Measurements from ENCODE around the gene RFLNA. TPM values are rescaled to one million over a fixed set of nuclear protein-coding genes. Genes with fewer than 3 reads are reported as not detected.

RFLNA gene
- total and polyA plus RNA-seq, 2 donors (not counting 1 experiment from before 2014, with no cell fraction given) = 0.03 TPM; not detected in 1

DNA sequence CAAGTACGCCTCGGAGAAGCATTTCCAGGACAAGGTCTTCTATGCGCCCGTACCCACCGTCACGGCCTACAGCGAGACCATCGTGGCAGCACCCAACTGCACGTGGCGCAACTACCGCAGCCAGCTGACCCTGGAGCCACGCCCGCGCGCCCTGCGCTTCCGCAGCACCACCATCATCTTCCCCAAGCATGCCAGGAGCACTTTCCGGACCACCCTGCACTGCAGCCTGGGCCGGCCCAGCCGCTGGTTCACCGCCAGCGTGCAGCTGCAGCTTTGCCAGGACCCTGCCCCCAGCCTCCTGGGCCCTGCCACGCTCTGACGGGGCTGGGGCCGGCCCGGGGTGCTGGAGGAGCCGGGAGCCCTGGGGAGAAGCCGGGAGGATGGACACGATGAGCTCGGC lies 19.3 kb downstream of the RFLNA start:
- H3K9ac ChIP-seq (ENCODE audit: insufficient read depth, low read length) = no peak overlapping the region
- H3K27me3 ChIP-seq (ENCODE audit: control insufficient read depth, insufficient read depth, low read length) = peaks cover 5% of the 10 kb centered on the region
- no peaks in the 10 kb centered on the region for H3K9me3 ChIP-seq (ENCODE audit: control insufficient read depth, insufficient read depth, low read depth, low read length)
- no peak overlapping the region for H3K4me3 ChIP-seq (replicated peaks in 1 of 4; ENCODE audit: control extremely low read depth in 1 of 4, insufficient read depth in 1 of 4, low read depth in 3 of 4, low read length in 4 of 4)
- H3K27ac ChIP-seq (ENCODE audit: insufficient read depth, low read length) = no peak overlapping the region
- no peaks in the 10 kb centered on the region for H3K36me3 ChIP-seq (ENCODE audit: control insufficient read depth, insufficient read depth, low read length)
- H2AFZ ChIP-seq (ENCODE audit: low read length) = no peak overlapping the region
- no peaks in the 10 kb centered on the region for H3K4me1 ChIP-seq (ENCODE audit: control insufficient read depth, extremely low read depth, insufficient read depth, low read length)
- no peaks in the 10 kb centered on the region for H4K20me1 ChIP-seq (ENCODE audit: control insufficient read depth, extremely low read depth, insufficient read depth, low read length)
- H3K79me2 ChIP-seq (ENCODE audit: control insufficient read depth, insufficient read depth, low read length) = no peaks in the 10 kb centered on the region
- TF ChIP-seq EZH2 (IDR thresholded peaks at IDR 0.05; ENCODE audit: low read length, missing control alignments) = no peak
- TF ChIP-seq CTCF (conservative IDR thresholded peaks at IDR 0.05 in 1 of 2, IDR thresholded peaks at IDR 0.05 in 1 of 2; ENCODE audit: low read depth in 1 of 2, low read length in 2 of 2) = no peak
- DNase-seq (ENCODE audit: low read depth in 2 of 2) = no peak
- H3K4me2 ChIP-seq (ENCODE audit: extremely low read depth, insufficient read depth, low read length) = no peak overlapping the region

GRCh38 chr12:124314766-124315165 lies 19.9 kb downstream of the RFLNA start:
- no peak overlapping the region for H3K27ac ChIP-seq (ENCODE audit: insufficient read depth, low read length)
- H3K4me2 ChIP-seq (ENCODE audit: extremely low read depth, insufficient read depth, low read length) = no peak overlapping the region
- H3K36me3 ChIP-seq (ENCODE audit: control insufficient read depth, insufficient read depth, low read length) = no peaks in the 10 kb centered on the region
- no peaks in the 10 kb centered on the region for H3K79me2 ChIP-seq (ENCODE audit: control insufficient read depth, insufficient read depth, low read length)
- peaks cover 5% of the 10 kb centered on the region for H3K27me3 ChIP-seq (ENCODE audit: control insufficient read depth, insufficient read depth, low read length)
- no peaks in the 10 kb centered on the region for H4K20me1 ChIP-seq (ENCODE audit: control insufficient read depth, extremely low read depth, insufficient read depth, low read length)
- TF ChIP-seq EZH2 (IDR thresholded peaks at IDR 0.05; ENCODE audit: low read length, missing control alignments) = no peak
- TF ChIP-seq CTCF (conservative IDR thresholded peaks at IDR 0.05 in 1 of 2, IDR thresholded peaks at IDR 0.05 in 1 of 2; ENCODE audit: low read depth in 1 of 2, low read length in 2 of 2) = no peak
- no peak overlapping the region for H3K9ac ChIP-seq (ENCODE audit: insufficient read depth, low read length)
- no peak for DNase-seq (ENCODE audit: low read depth in 2 of 2)
- no peak overlapping the region for H3K4me3 ChIP-seq (replicated peaks in 1 of 4; ENCODE audit: control extremely low read depth in 1 of 4, insufficient read depth in 1 of 4, low read depth in 3 of 4, low read length in 4 of 4)
- H3K9me3 ChIP-seq (ENCODE audit: control insufficient read depth, insufficient read depth, low read depth, low read length) = no peaks in the 10 kb centered on the region
- H2AFZ ChIP-seq (ENCODE audit: low read length) = no peak overlapping the region
- no peaks in the 10 kb centered on the region for H3K4me1 ChIP-seq (ENCODE audit: control insufficient read depth, extremely low read depth, insufficient read depth, low read length)

DNA sequence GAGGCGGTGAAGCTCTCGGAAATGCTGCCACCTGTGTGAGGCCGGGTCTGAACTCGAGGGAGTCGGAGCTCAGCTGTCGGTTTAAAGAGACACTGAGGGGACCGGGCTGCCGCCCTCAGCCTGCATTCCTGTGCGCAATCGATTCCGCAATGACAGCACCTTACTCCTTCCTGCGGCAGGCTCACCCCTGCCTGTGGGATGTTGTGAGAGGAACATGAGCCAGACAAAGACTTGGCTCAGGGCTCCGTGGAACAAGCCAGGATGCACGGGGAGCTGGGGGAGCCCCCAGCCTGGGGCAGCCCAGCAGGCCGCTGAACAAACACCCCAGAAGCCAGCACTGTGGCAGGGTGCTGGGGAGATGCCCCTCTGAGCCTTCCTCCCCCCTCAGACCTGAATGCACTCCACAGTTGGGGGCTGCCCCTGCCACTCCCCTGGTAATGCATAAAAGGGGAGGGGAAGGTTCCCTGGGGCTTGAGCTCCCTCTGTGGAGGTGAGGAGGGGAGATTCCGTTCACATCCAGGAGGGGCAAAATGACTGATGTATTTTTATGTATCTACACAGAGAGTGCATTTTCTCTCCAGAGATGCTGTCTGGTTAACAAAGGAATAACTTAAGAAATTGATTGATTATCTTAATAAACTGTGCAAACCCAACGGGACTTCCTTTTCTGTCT lies 20.6 kb downstream of the RFLNA start:
- Histone ChIP-seq H3K27me3 (ENCODE audit: control insufficient read depth, insufficient read depth, low read length) (peaks cover 5% of the 10 kb centered on the region), H3K9ac (ENCODE audit: insufficient read depth, low read length) (no peak overlapping the region), H3K4me3 (replicated peaks in 1 of 4; ENCODE audit: control extremely low read depth in 1 of 4, insufficient read depth in 1 of 4, low read depth in 3 of 4, low read length in 4 of 4) (no peak overlapping the region), H3K27ac (ENCODE audit: insufficient read depth, low read length) (no peak overlapping the region), H3K9me3 (ENCODE audit: control insufficient read depth, insufficient read depth, low read depth, low read length) (no peaks in the 10 kb centered on the region), H3K4me2 (ENCODE audit: extremely low read depth, insufficient read depth, low read length) (no peak overlapping the region), H4K20me1 (ENCODE audit: control insufficient read depth, extremely low read depth, insufficient read depth, low read length) (no peaks in the 10 kb centered on the region), H3K4me1 (ENCODE audit: control insufficient read depth, extremely low read depth, insufficient read depth, low read length) (no peaks in the 10 kb centered on the region), H2AFZ (ENCODE audit: low read length) (no peak overlapping the region), H3K79me2 (ENCODE audit: control insufficient read depth, insufficient read depth, low read length) (no peaks in the 10 kb centered on the region), H3K36me3 (ENCODE audit: control insufficient read depth, insufficient read depth, low read length) (no peaks in the 10 kb centered on the region)
- no peak for DNase-seq (ENCODE audit: low read depth in 2 of 2)
- no peak for TF ChIP-seq EZH2 (IDR thresholded peaks at IDR 0.05; ENCODE audit: low read length, missing control alignments)
- TF ChIP-seq CTCF (conservative IDR thresholded peaks at IDR 0.05 in 1 of 2, IDR thresholded peaks at IDR 0.05 in 1 of 2; ENCODE audit: low read depth in 1 of 2, low read length in 2 of 2) = no peak
